ENCODE data around the gene CANT1. TPM values are rescaled to one million over a fixed set of nuclear protein-coding genes. Genes with fewer than 3 reads are reported as not detected.

The CANT1 gene
- total RNA-seq, 1 donor from 2014 or later, result 75.1 TPM

- H3K9me3 Mint-ChIP-seq, result peaks cover 12% of the 10 kb centered on the region
- TF ChIP-seq CTCF (conservative IDR thresholded peaks at IDR 0.05), result no peak
- H3K27ac Mint-ChIP-seq, result no peak overlapping the region
- no peaks in the 10 kb centered on the region for H3K36me3 Mint-ChIP-seq
- no peak overlapping the region for H3K4me3 Mint-ChIP-seq
- DNase-seq (ENCODE audit: extremely low spot score, unreplicated experiment), result no peak
- H3K27me3 Mint-ChIP-seq, result peaks cover 3% of the 10 kb centered on the region
- H3K4me1 Mint-ChIP-seq (ENCODE audit: unreplicated experiment), result no peaks in the 10 kb centered on the region
These were observed 42.6 kb upstream of the CANT1 start for GRCh38 chr17:79052131-79052530.

- peaks cover 12% of the 10 kb centered on the region for H3K9me3 Mint-ChIP-seq
- no peaks in the 10 kb centered on the region for H3K36me3 Mint-ChIP-seq
- DNase-seq (ENCODE audit: extremely low spot score, unreplicated experiment), result no peak
- TF ChIP-seq CTCF (conservative IDR thresholded peaks at IDR 0.05), result no peak
- no peak overlapping the region for H3K27ac Mint-ChIP-seq
- H3K4me1 Mint-ChIP-seq (ENCODE audit: unreplicated experiment), result peaks cover under 1% of the 10 kb centered on the region
- H3K27me3 Mint-ChIP-seq, result peaks cover 3% of the 10 kb centered on the region
- no peak overlapping the region for H3K4me3 Mint-ChIP-seq
These were observed 41.7 kb upstream of the CANT1 start for GRCh38 chr17:79051306-79051705.

- no peak for DNase-seq (ENCODE audit: extremely low spot score, unreplicated experiment)
- H3K36me3 Mint-ChIP-seq, result no peaks in the 10 kb centered on the region
- H3K9me3 Mint-ChIP-seq, result peaks cover 12% of the 10 kb centered on the region
- H3K27me3 Mint-ChIP-seq, result peaks cover 9% of the 10 kb centered on the region
- H3K4me1 Mint-ChIP-seq (ENCODE audit: unreplicated experiment), result peaks cover 8% of the 10 kb centered on the region
- no peak for TF ChIP-seq CTCF (conservative IDR thresholded peaks at IDR 0.05)
- H3K4me3 Mint-ChIP-seq, result no peak overlapping the region
- H3K27ac Mint-ChIP-seq, result no peak overlapping the region
These were observed 41.0 kb upstream of the CANT1 start for GRCh38 chr17:79050551-79050950.

GRCh38 chr17:79049821-79050220, 40.3 kb upstream of the CANT1 start:
- Mint-ChIP-seq H3K9me3 (peaks cover 12% of the 10 kb centered on the region), H3K36me3 (no peaks in the 10 kb centered on the region), H3K27ac (no peak overlapping the region), H3K4me1 (ENCODE audit: unreplicated experiment) (peaks cover 10% of the 10 kb centered on the region), H3K4me3 (no peak overlapping the region), H3K27me3 (peaks cover 12% of the 10 kb centered on the region)
- DNase-seq (ENCODE audit: extremely low spot score, unreplicated experiment), result no peak
- no peak for TF ChIP-seq CTCF (conservative IDR thresholded peaks at IDR 0.05)

- H3K27ac Mint-ChIP-seq, result no peak overlapping the region
- peaks cover 9% of the 10 kb centered on the region for H3K9me3 Mint-ChIP-seq
- H3K4me3 Mint-ChIP-seq, result no peak overlapping the region
- H3K27me3 Mint-ChIP-seq, result peaks cover 14% of the 10 kb centered on the region
- no peak for TF ChIP-seq CTCF (conservative IDR thresholded peaks at IDR 0.05)
- H3K36me3 Mint-ChIP-seq, result no peaks in the 10 kb centered on the region
- DNase-seq (ENCODE audit: extremely low spot score, unreplicated experiment), result no peak
- peaks cover 10% of the 10 kb centered on the region for H3K4me1 Mint-ChIP-seq (ENCODE audit: unreplicated experiment)
These were observed 39.5 kb upstream of the CANT1 start for GRCh38 chr17:79048826-79049755.
